HEK293T (cell line): ENCODE measurements around the gene LRRC37A.
"Not testable (repeated sequence)": the region's sequence is repeated elsewhere in the genome, so short reads cannot be mapped to it uniquely, and the experiment has no call there.

Experiments used
- ARNT ChIP-seq: fragments of 450-650 bp; IDR thresholded peaks from 2 replicates; pipeline ENCODE4 v1.6.1; 2017; ENCODE audit warnings: mild to moderate bottlenecking
- BHLHE40 ChIP-seq: fragments of 450-650 bp; IDR thresholded peaks from 2 replicates; pipeline ENCODE4 v1.6.1; 2016; ENCODE audit warnings: mild to moderate bottlenecking, moderate library complexity, borderline replicate concordance
- CTBP1 ChIP-seq: fragments of 450-650 bp; IDR thresholded peaks from 2 replicates; pipeline ENCODE4 v1.6.1; 2016; ENCODE audit warnings: borderline replicate concordance
- ELF4 ChIP-seq: fragments of 450-650 bp; IDR thresholded peaks from 2 replicates; pipeline ENCODE4 v1.6.1; 2017; ENCODE audit warnings: antibody characterized with exemption
- FOXK2 ChIP-seq: fragments of 450-650 bp; IDR thresholded peaks from 2 replicates; pipeline ENCODE4 v1.6.1; 2016; ENCODE audit warnings: mild to moderate bottlenecking
- HDGF ChIP-seq: fragments of 450-650 bp; IDR thresholded peaks from 2 replicates; pipeline ENCODE4 v1.6.1; 2017; ENCODE audit warnings: antibody characterized with exemption, borderline replicate concordance
- LEF1 ChIP-seq: fragments of 450-650 bp; IDR thresholded peaks from 2 replicates; pipeline ENCODE4 v1.6.1; 2017; ENCODE audit warnings: mild to moderate bottlenecking, borderline replicate concordance
- NFRKB ChIP-seq: fragments of 450-650 bp; IDR thresholded peaks from 2 replicates; pipeline ENCODE4 v1.6.1; 2016; ENCODE audit warnings: mild to moderate bottlenecking, moderate library complexity
- SP1 ChIP-seq: fragments of 450-650 bp; IDR thresholded peaks from 2 replicates; pipeline ENCODE4 v1.6.1; 2017
- SUZ12 ChIP-seq: fragments of 450-650 bp; IDR thresholded peaks from 2 replicates; pipeline ENCODE4 v1.6.1; 2016; ENCODE audit warnings: mild to moderate bottlenecking
- TARDBP ChIP-seq: fragments of 450-650 bp; IDR thresholded peaks from 2 replicates; pipeline ENCODE4 v1.6.1; 2016
- ZNF384 ChIP-seq: fragments of 450-650 bp; IDR thresholded peaks from 2 replicates; pipeline ENCODE4 v1.6.1; 2016

- TF ChIP-seq TARDBP, HDGF, CTBP1, ARNT, FOXK2, NFRKB, ELF4, SP1, BHLHE40, LEF1, SUZ12, ZNF384: not testable (repeated sequence)
Observed at GRCh38 chr17:46287587-46287986, 7.3 kb upstream of the LRRC37A start.
